Gastrocnemius medialis (tissue), 4 donors: Measurements from ENCODE around the gene ZNF714. TPM values are rescaled to one million over a fixed set of nuclear protein-coding genes. Genes with fewer than 3 reads are reported as not detected.

Source experiments
- ATAC-seq, 2 donors: fragments of 150-250 bp; one replicate each; pipeline ENCODE4 v1.9.1; 2016
- DNase-seq, 2 donors: peaks; one replicate each; pipeline ENCODE4 v3.0.0-alpha.2; 2019
- H3K27ac ChIP-seq, 4 donors: fragments of 200-600 bp; sonication (generic); 1 replicate in 1 of 4; 2 replicates in 3 of 4; pipeline ENCODE4 v1.5.1; 2016 to 2018; ENCODE audit warnings: mild to moderate bottlenecking in 2 of 4, moderate library complexity in 1 of 4
- H3K27me3 ChIP-seq, 3 donors: fragments of 200-600 bp; sonication (generic) in 2 of 3; 1 replicate in 1 of 3; 2 replicates in 2 of 3; pipeline versions ENCODE4 v1.5.1 to v1.6.0; 2016 to 2019; ENCODE audit warnings: mild to moderate bottlenecking in 1 of 3, moderate library complexity in 1 of 3
- H3K36me3 ChIP-seq, 2 donors: fragments of 200-600 bp; sonication (generic) in 1 of 2; one replicate each; pipeline ENCODE4 v1.5.1; 2017 to 2018
- H3K4me1 ChIP-seq, 2 donors: fragments of 200-600 bp; sonication (generic) in 1 of 2; one replicate each; pipeline ENCODE4 v1.5.1; 2016 to 2017; ENCODE audit warnings: mild to moderate bottlenecking in 2 of 2
- H3K4me3 ChIP-seq, 4 donors: fragments of 200-600 bp; sonication (generic) in 3 of 4; 1 replicate in 1 of 4; 2 replicates in 3 of 4; pipeline ENCODE4 v1.5.1; 2016 to 2019; ENCODE audit warnings: mild to moderate bottlenecking in 2 of 4
- H3K9me3 ChIP-seq, 3 donors: fragments of 200-600 bp; sonication (generic) in 2 of 3; 1 replicate in 1 of 3; 2 replicates in 2 of 3; pipeline ENCODE4 v1.5.1; 2016 to 2019
- CTCF ChIP-seq, 5 experiments: fragments of 450-650 bp in 3 of 5; fragments of 200-600 bp in 2 of 5; sonication (generic) in 2 of 5; IDR thresholded peaks in 4 of 5; conservative IDR thresholded peaks in 1 of 5; 1 replicate in 4 of 5; 2 replicates in 1 of 5; pipeline ENCODE4 v1.5.1; 2016 to 2019; ENCODE audit warnings: antibody characterized with exemption in 5 of 5, mild to moderate bottlenecking in 3 of 5, moderate library complexity in 3 of 5
- POLR2A ChIP-seq, 2 donors: fragments of 450-650 bp; IDR thresholded peaks; one replicate each; pipeline ENCODE4 v1.6.1; 2017; ENCODE audit warnings: antibody characterized with exemption in 2 of 2, mild to moderate bottlenecking in 2 of 2, moderate library complexity in 2 of 2
- in situ Hi-C, 4 donors: fragments of 200-750 bp; cut with MboI; loops; one replicate each; pipeline versions ENCODE4 v1.15.0 to v1.8.0; 2017; ENCODE audit warnings: low sequenced_read_pairs in 4 of 4
- intact Hi-C: fragments of 100-400 bp; cut with DNase I; formaldehyde crosslinking; loops from one replicate; pipeline ENCODE4 v1.15.1; 2023; ENCODE audit warnings: low total_unique reads
- total RNA-seq, 4 donors: library from RNA; depleted of rRNA; stranded (reverse); fragments of >200 nt; gene quantifications; one replicate each; pipeline versions ENCODE4 v1.1.0 to v1.2.3, GENCODE V29; 2016

ZNF714 gene
- total RNA-seq, 4 donors from 2014 or later: 0.29 to 2.2 (median 1.2) TPM

GRCh38 chr19:21148681-21149080, 66.7 kb downstream of the ZNF714 start:
- Histone ChIP-seq H3K4me1 (peaks cover 0 to 4% of the 10 kb centered on the region in 2 donors), H3K9me3 (no peaks in the 10 kb centered on the region), H3K27ac (no peak overlapping the region), H3K27me3 (no peaks in the 10 kb centered on the region), H3K4me3 (no peak overlapping the region), H3K36me3 (peaks cover 4 to 51% of the 10 kb centered on the region in 2 donors)
- TF ChIP-seq CTCF (IDR thresholded peaks at IDR 0.05 in 4 of 5, conservative IDR thresholded peaks at IDR 0.05 in 1 of 5) (no peak), POLR2A (IDR thresholded peaks at IDR 0.05) (no peak)
- in situ Hi-C loops: no loop called here
- ATAC-seq (no peak), DNase-seq (no peak)
- intact Hi-C loops: no loop called here

- Histone ChIP-seq H3K36me3 (peaks cover 4 to 39% of the 10 kb centered on the region in 2 donors), H3K27ac (no peak overlapping the region), H3K9me3 (no peaks in the 10 kb centered on the region), H3K4me3 (no peak overlapping the region), H3K27me3 (no peaks in the 10 kb centered on the region), H3K4me1 (no peaks in the 10 kb centered on the region)
- intact Hi-C loops (loop anchor here (5.0 kb wide), 1 partner anchor 58 kb away; no protein-coding TSS in a partner anchor), in situ Hi-C loops (no loop called here)
- TF ChIP-seq POLR2A (IDR thresholded peaks at IDR 0.05) (no peak), CTCF (IDR thresholded peaks at IDR 0.05 in 4 of 5, conservative IDR thresholded peaks at IDR 0.05 in 1 of 5) (no peak)
- DNase-seq (no peak), ATAC-seq (no peak)
These were observed 67.9 kb downstream of the ZNF714 start for GRCh38 chr19:21149877-21150276.

- Histone ChIP-seq H3K4me3 (no peak overlapping the region), H3K36me3 (peaks cover 4 to 23% of the 10 kb centered on the region in 2 donors), H3K9me3 (no peaks in the 10 kb centered on the region), H3K27ac (no peak overlapping the region), H3K4me1 (no peaks in the 10 kb centered on the region), H3K27me3 (no peaks in the 10 kb centered on the region)
- no peak for ATAC-seq
- in situ Hi-C loops (no loop called here), intact Hi-C loops (loop anchor here (5.0 kb wide), 1 partner anchor 59 kb away; no protein-coding TSS in a partner anchor)
- no peak for DNase-seq
- TF ChIP-seq CTCF (IDR thresholded peaks at IDR 0.05 in 4 of 5, conservative IDR thresholded peaks at IDR 0.05 in 1 of 5): no peak
- TF ChIP-seq POLR2A (IDR thresholded peaks at IDR 0.05): no peak
These were observed 69.5 kb downstream of the ZNF714 start for GRCh38 chr19:21151460-21151859.

GRCh38 chr19:21158523-21159135, 76.6 kb downstream of the ZNF714 start:
- ATAC-seq (no peak), DNase-seq (no peak)
- H3K4me1 ChIP-seq: no peaks in the 10 kb centered on the region
- intact Hi-C loops (no loop called here), in situ Hi-C loops (no loop called here)
- H3K36me3 ChIP-seq: peaks cover 0 to 7% of the 10 kb centered on the region in 2 donors
- H3K9me3 ChIP-seq: no peaks in the 10 kb centered on the region
- no peak overlapping the region for H3K27ac ChIP-seq
- TF ChIP-seq POLR2A (IDR thresholded peaks at IDR 0.05) (no peak), CTCF (IDR thresholded peaks at IDR 0.05 in 4 of 5, conservative IDR thresholded peaks at IDR 0.05 in 1 of 5) (no peak)
- H3K4me3 ChIP-seq: no peak overlapping the region
- H3K27me3 ChIP-seq: no peaks in the 10 kb centered on the region

GRCh38 chr19:21164541-21164940, 82.5 kb downstream of the ZNF714 start:
- intact Hi-C loops (no loop called here), in situ Hi-C loops (no loop called here)
- no peak overlapping the region for H3K4me3 ChIP-seq
- no peak for ATAC-seq
- H3K27me3 ChIP-seq: no peaks in the 10 kb centered on the region
- DNase-seq: no peak
- H3K4me1 ChIP-seq: no peaks in the 10 kb centered on the region
- H3K27ac ChIP-seq: no peak overlapping the region
- H3K9me3 ChIP-seq: no peaks in the 10 kb centered on the region
- TF ChIP-seq CTCF (IDR thresholded peaks at IDR 0.05 in 4 of 5, conservative IDR thresholded peaks at IDR 0.05 in 1 of 5) (no peak), POLR2A (IDR thresholded peaks at IDR 0.05) (no peak)
- peaks cover 0 to 14% of the 10 kb centered on the region in 2 donors for H3K36me3 ChIP-seq
